Kidney (tissue), 14 donors: ENCODE data around the gene PPP1R1A. TPM values are rescaled to one million over a fixed set of nuclear protein-coding genes. Genes with fewer than 3 reads are reported as not detected.
A peak's percentile ranks its signal among the peaks of the same experiment; 100 is the strongest.

ENCODE experiments used
- DNase-seq, 5 donors: peaks; one replicate each; pipeline ENCODE4 v3.0.0-alpha.2; 2013 to 2020
- FAIRE-seq: peaks from 2 replicates; lab custom pipeline; 2012; peaks lifted over from hg19 to GRCh38; lab: Jason Lieb, UNC
- H3K27ac ChIP-seq, 2 donors: one replicate each; pipeline ENCODE4 v1.7.0; 2013; ENCODE audit warnings: low read depth in 2 of 2, low read length in 2 of 2, inconsistent platforms in 1 of 2
- H3K27me3 ChIP-seq: one replicate; pipeline ENCODE4 v1.7.1; 2013; ENCODE audit warnings: low read length, inconsistent platforms; ENCODE audit not compliant: control insufficient read depth, insufficient read depth
- H3K36me3 ChIP-seq, 3 donors: one replicate each; pipeline versions ENCODE4 v1.7.0 to v1.7.1; 2013; ENCODE audit warnings: low read length in 3 of 3, control low read depth in 1 of 3, inconsistent platforms in 1 of 3; ENCODE audit not compliant: insufficient read depth in 3 of 3, control insufficient read depth in 2 of 3
- H3K4me1 ChIP-seq, 3 donors: one replicate each; pipeline versions ENCODE4 v1.7.0 to v1.7.1; 2013; ENCODE audit warnings: low read length in 3 of 3, inconsistent platforms in 1 of 3, low read depth in 1 of 3; ENCODE audit not compliant: control insufficient read depth in 2 of 3, insufficient read depth in 2 of 3
- H3K4me3 ChIP-seq, 3 donors: one replicate each; pipeline versions ENCODE4 v1.7.0 to v1.8.1; 2013; ENCODE audit warnings: low read length in 3 of 3, control low read depth in 1 of 3, inconsistent platforms in 1 of 3
- H3K9ac ChIP-seq, 3 donors: one replicate each; pipeline versions ENCODE4 v1.7.0 to v1.7.1; 2013; ENCODE audit warnings: low read length in 3 of 3, control low read depth in 1 of 3, inconsistent platforms in 1 of 3
- H3K9me3 ChIP-seq, 3 donors: one replicate each; pipeline versions ENCODE4 v1.7.0 to v1.7.1; 2013; ENCODE audit warnings: low read length in 3 of 3, control low read depth in 1 of 3, inconsistent platforms in 1 of 3; ENCODE audit not compliant: control insufficient read depth in 2 of 3, insufficient read depth in 1 of 3
- CTCF ChIP-seq: IDR thresholded peaks from 3 replicates; pipeline ENCODE4 v1.5.1; 2012; ENCODE audit warnings: mild to moderate bottlenecking, moderate library complexity, borderline replicate concordance; ENCODE audit not compliant: insufficient read depth; ENCODE audit errors: extremely low read depth
- intact Hi-C: fragments of 100-400 bp; cut with DNase I; formaldehyde crosslinking; loops from one replicate; pipeline ENCODE4 v1.11.1; 2022
- polyA plus RNA-seq: library from polyadenylated mRNA; stranded (reverse); fragments of 350-450 nt; fragmentation: Illumina TruSeq; extraction: RNeasy Lipid Tissue Mini Kit (QIAGEN cat#74804); gene quantifications from one replicate; pipeline ENCODE4 v1.2.3, GENCODE V29; 2014; ENCODE audit warnings: low read depth, low replicate concordance; ENCODE audit not compliant: insufficient read depth
- total RNA-seq: library from RNA; stranded (reverse); fragmentation: NEBNext Ultra II Directional; extraction: Animal tissue kit (Norgen Biotek cat#: 25700); gene quantifications from one replicate; pipeline ENCODE4 v1.2.1, GENCODE V29; 2021
- donor health status: control.
- donor health status: control.
- donor health status: control.
- donor health status: control.
- donor health status: control.
- donor health status: DM: yes; HTN: yes; CAD: no.
- donor health status: Normal renal cell carcinoma (clear cell type).

PPP1R1A gene
- total and polyA plus RNA-seq, 2 donors from 2014 or later = 128 to 217 TPM

DNA sequence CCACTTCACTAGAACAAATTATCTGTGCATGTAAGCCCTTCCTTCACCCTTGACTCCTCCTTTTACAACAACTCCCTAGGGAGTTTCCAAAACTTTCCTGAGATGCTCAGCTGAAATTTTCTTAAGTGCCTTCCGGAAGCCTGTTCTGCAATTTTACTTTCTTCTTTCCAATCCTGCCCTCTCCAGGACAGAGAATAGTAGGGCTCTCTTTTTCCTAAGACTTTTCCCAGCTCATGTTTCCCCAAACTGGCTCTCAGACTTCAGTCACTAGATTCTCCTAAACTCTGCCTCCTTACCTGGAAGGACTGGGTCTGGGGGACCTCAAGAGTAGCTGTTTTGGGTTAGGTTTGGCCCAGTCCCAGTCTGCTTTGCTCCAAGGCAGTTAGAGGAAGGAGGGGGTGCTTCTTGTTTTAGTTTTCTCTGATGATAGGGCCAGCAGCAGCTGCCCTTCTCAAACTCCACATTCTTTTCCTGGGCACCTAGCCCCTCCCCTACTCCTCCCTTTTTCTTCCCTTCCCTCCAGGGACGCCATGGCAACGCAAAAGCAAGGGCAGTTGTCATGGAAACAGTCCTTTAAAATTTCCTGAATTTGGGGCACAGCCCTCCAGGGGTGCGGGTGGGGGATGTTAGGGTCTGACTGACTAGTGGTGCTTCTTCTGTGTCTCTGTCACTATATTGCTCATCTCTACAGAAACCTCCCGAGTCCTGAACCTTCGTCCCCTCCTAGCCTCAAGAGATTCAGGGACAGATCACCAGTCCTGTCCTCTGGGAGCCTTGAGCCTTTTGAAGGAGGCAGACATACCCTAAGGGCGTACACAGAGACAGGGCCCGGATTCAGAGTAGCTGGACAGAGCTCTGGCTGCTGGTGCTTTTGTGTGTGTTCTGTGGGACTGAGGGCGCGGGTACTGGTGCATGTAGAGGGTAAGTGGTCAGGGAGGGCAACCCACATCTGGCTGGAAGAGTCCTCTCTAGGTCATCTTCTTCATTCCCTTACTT lies 17.0 kb downstream of the PPP1R1A start:
- Histone ChIP-seq H3K4me1 (peaks cover 0 to under 1% (median 0%) of the 10 kb centered on the region in 3 donors), H3K27ac (no peak overlapping the region), H3K36me3 (no peaks in the 10 kb centered on the region), H3K27me3 (no peaks in the 10 kb centered on the region), H3K9ac (no peak overlapping the region), H3K9me3 (no peaks in the 10 kb centered on the region), H3K4me3 (no peak overlapping the region)
- FAIRE-seq = no peak
- no peak for TF ChIP-seq CTCF
- intact Hi-C loops = no loop called here
- peak in 2 of 5 donors; percentile 36 to 52 for DNase-seq

GRCh38 chr12:54569995-54570528 lies 18.4 kb downstream of the PPP1R1A start:
- Histone ChIP-seq H3K9me3 (no peaks in the 10 kb centered on the region), H3K36me3 (no peaks in the 10 kb centered on the region), H3K4me3 (no peak overlapping the region), H3K9ac (no peak overlapping the region), H3K27ac (no peak overlapping the region), H3K4me1 (peaks cover 0 to 3% (median 0%) of the 10 kb centered on the region in 3 donors), H3K27me3 (no peaks in the 10 kb centered on the region)
- DNase-seq = peak in 1 of 5 donors; percentile 8
- intact Hi-C loops = no loop called here
- TF ChIP-seq CTCF = no peak
- FAIRE-seq = no peak

GRCh38 chr12:54569072-54569471 lies 19.4 kb downstream of the PPP1R1A start:
- Histone ChIP-seq H3K9me3 (no peaks in the 10 kb centered on the region), H3K9ac (no peak overlapping the region), H3K36me3 (no peaks in the 10 kb centered on the region), H3K27me3 (no peaks in the 10 kb centered on the region), H3K27ac (no peak overlapping the region), H3K4me3 (no peak overlapping the region), H3K4me1 (peaks cover 0 to 3% (median 0%) of the 10 kb centered on the region in 3 donors)
- FAIRE-seq (no peak), DNase-seq (no peak)
- TF ChIP-seq CTCF = no peak
- intact Hi-C loops = no loop called here
